HEK293 (cell line): ENCODE data around the gene PXMP2.

ENCODE experiments used
- SP3 ChIP-seq: fragments of 450-650 bp; formaldehyde crosslinking; IDR thresholded peaks from 2 replicates; pipeline ENCODE4 v1.5.1; 2016; ENCODE audit warnings: missing biosample characterization, missing genetic modification characterization
- ZNF585B ChIP-seq: fragments of 450-650 bp; formaldehyde crosslinking; IDR thresholded peaks from 2 replicates; pipeline ENCODE4 v1.5.1; 2016; ENCODE audit warnings: missing biosample characterization, missing genetic modification characterization
- TF ChIP-seq, protein P1 (sequence below): fragments of 450-650 bp; formaldehyde crosslinking; IDR thresholded peaks from 2 replicates; pipeline ENCODE4 v1.5.1; 2016; ENCODE audit warnings: missing biosample characterization, missing genetic modification characterization

GRCh38 chr12:132647858-132648257, 39.5 kb upstream of the PXMP2 start:
- TF ChIP-seq, protein P1, sequence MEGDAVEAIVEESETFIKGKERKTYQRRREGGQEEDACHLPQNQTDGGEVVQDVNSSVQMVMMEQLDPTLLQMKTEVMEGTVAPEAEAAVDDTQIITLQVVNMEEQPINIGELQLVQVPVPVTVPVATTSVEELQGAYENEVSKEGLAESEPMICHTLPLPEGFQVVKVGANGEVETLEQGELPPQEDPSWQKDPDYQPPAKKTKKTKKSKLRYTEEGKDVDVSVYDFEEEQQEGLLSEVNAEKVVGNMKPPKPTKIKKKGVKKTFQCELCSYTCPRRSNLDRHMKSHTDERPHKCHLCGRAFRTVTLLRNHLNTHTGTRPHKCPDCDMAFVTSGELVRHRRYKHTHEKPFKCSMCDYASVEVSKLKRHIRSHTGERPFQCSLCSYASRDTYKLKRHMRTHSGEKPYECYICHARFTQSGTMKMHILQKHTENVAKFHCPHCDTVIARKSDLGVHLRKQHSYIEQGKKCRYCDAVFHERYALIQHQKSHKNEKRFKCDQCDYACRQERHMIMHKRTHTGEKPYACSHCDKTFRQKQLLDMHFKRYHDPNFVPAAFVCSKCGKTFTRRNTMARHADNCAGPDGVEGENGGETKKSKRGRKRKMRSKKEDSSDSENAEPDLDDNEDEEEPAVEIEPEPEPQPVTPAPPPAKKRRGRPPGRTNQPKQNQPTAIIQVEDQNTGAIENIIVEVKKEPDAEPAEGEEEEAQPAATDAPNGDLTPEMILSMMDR (tag by site-specific recombination), result no peak
- no peak for TF ChIP-seq ZNF585B (tag by site-specific recombination)
- no peak for TF ChIP-seq SP3 (tag by site-specific recombination)
